Measurements from ENCODE around the gene BIRC7.

BIRC7 gene

GRCh38 chr20:63226042-63226943 lies 9.4 kb upstream of the BIRC7 start:
- DNase-seq = no peak

GRCh38 chr20:63227260-63227659 lies 8.4 kb upstream of the BIRC7 start:
- DNase-seq = no peak

GRCh38 chr20:63228806-63229205 lies 6.9 kb upstream of the BIRC7 start:
- no peak for DNase-seq

- DNase-seq = peak; percentile 82
These were observed 4.9 kb upstream of the BIRC7 start for GRCh38 chr20:63230800-63231268.

- no peak for DNase-seq
These were observed 3.3 kb upstream of the BIRC7 start for GRCh38 chr20:63232235-63233060.

GRCh38 chr20:63233061-63233344 lies 2.7 kb upstream of the BIRC7 start:
- no peak for DNase-seq

- no peak for DNase-seq
These were observed 1.8 kb upstream of the BIRC7 start for GRCh38 chr20:63233924-63234323.

GRCh38 chr20:63234693-63235398 lies 859 bp upstream of the BIRC7 start:
- DNase-seq = no peak

GRCh38 chr20:63236116-63236837 lies 572 bp downstream of the BIRC7 start:
- no peak for DNase-seq

- DNase-seq = no peak
These were observed 2.3 kb downstream of the BIRC7 start for GRCh38 chr20:63238031-63238430.

- DNase-seq = no peak
These were observed 2.9 kb downstream of the BIRC7 start for GRCh38 chr20:63238514-63239125.

GRCh38 chr20:63239431-63239830 lies 3.7 kb downstream of the BIRC7 start:
- DNase-seq = no peak

- DNase-seq = no peak
These were observed 4.3 kb downstream of the BIRC7 start for GRCh38 chr20:63240004-63240403.

- DNase-seq = no peak
These were observed 5.6 kb downstream of the BIRC7 start for GRCh38 chr20:63241272-63241671.

GRCh38 chr20:63242736-63243135 lies 7.0 kb downstream of the BIRC7 start:
- DNase-seq = no peak

GRCh38 chr20:63243604-63244247 lies 8.0 kb downstream of the BIRC7 start:
- no peak for DNase-seq

- DNase-seq = no peak
These were observed 8.8 kb downstream of the BIRC7 start for GRCh38 chr20:63244468-63244867.

GRCh38 chr20:63246490-63247288 lies 11.0 kb downstream of the BIRC7 start:
- no peak for DNase-seq

GRCh38 chr20:63247671-63248228 lies 12.0 kb downstream of the BIRC7 start:
- DNase-seq = no peak

- DNase-seq = no peak
These were observed 13.3 kb downstream of the BIRC7 start for GRCh38 chr20:63248835-63249591.
